Measurements from ENCODE around the gene ARHGEF16. TPM values are rescaled to one million over a fixed set of nuclear protein-coding genes. Genes with fewer than 3 reads are reported as not detected.
A peak's percentile ranks its signal among the peaks of the same experiment; 100 is the strongest.

ARHGEF16 gene
- total RNA-seq, 1 experiment from 2014 or later = 17.2 TPM

- TF ChIP-seq, protein P1, sequence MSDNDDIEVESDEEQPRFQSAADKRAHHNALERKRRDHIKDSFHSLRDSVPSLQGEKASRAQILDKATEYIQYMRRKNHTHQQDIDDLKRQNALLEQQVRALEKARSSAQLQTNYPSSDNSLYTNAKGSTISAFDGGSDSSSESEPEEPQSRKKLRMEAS (CRISPR knock-in tag; IDR thresholded peaks at IDR 0.05) = peak; percentile 50; the same call in 1 of the 2 replicates
- TF ChIP-seq NFE2L1 (CRISPR knock-in tag; IDR thresholded peaks at IDR 0.05) = peak; percentile 74; the same call in 1 of the 2 replicates
- peak; percentile 80 for TF ChIP-seq JUN (CRISPR knock-in tag; IDR thresholded peaks at IDR 0.05)
- 0 out of 2 replicates have a peak, but pooled peaks have one; percentile 25 for TF ChIP-seq NFYB (CRISPR knock-in tag; conservative IDR thresholded peaks at IDR 0.05; ENCODE audit: low read depth)
- TF ChIP-seq ELF4 (CRISPR knock-in tag; IDR thresholded peaks at IDR 0.05; ENCODE audit: low read depth) = 0 out of 2 replicates have a peak, but pooled peaks have one; percentile 34
- no peak for TF ChIP-seq USF2 (CRISPR knock-in tag; IDR thresholded peaks at IDR 0.05)
- TF ChIP-seq ZNF121 (CRISPR knock-in tag; IDR thresholded peaks at IDR 0.05) = peak; percentile 81
- peak; percentile 81; the same call in 1 of the 2 replicates for TF ChIP-seq TEAD1 (CRISPR knock-in tag; IDR thresholded peaks at IDR 0.05)
- peak; percentile 61; the same call in 1 of the 2 replicates for TF ChIP-seq TP53 (CRISPR knock-in tag; IDR thresholded peaks at IDR 0.05)
- TF ChIP-seq NFATC4 (CRISPR knock-in tag; IDR thresholded peaks at IDR 0.05) = no peak
- no peak for TF ChIP-seq ZNF416 (CRISPR knock-in tag; IDR thresholded peaks at IDR 0.05)
- TF ChIP-seq EMX1 (CRISPR knock-in tag; IDR thresholded peaks at IDR 0.05) = no peak
- no peak for TF ChIP-seq NR2C2 (CRISPR knock-in tag; IDR thresholded peaks at IDR 0.05)
- no peak for TF ChIP-seq KAT7 (CRISPR knock-in tag; IDR thresholded peaks at IDR 0.05; ENCODE audit: borderline replicate concordance)
- TF ChIP-seq TEAD4 (CRISPR knock-in tag; IDR thresholded peaks at IDR 0.05) = peak; percentile 66; the same call in 1 of the 2 replicates
- TF ChIP-seq ESRRA (CRISPR knock-in tag; IDR thresholded peaks at IDR 0.05; ENCODE audit: borderline replicate concordance) = peak; percentile 3; the same call in 1 of the 2 replicates
- no peak for TF ChIP-seq ZNF263 (CRISPR knock-in tag; IDR thresholded peaks at IDR 0.05; ENCODE audit: low read depth)
- TF ChIP-seq OVOL2 (CRISPR knock-in tag; IDR thresholded peaks at IDR 0.05; ENCODE audit: borderline replicate concordance) = no peak
- TF ChIP-seq, protein P2, sequence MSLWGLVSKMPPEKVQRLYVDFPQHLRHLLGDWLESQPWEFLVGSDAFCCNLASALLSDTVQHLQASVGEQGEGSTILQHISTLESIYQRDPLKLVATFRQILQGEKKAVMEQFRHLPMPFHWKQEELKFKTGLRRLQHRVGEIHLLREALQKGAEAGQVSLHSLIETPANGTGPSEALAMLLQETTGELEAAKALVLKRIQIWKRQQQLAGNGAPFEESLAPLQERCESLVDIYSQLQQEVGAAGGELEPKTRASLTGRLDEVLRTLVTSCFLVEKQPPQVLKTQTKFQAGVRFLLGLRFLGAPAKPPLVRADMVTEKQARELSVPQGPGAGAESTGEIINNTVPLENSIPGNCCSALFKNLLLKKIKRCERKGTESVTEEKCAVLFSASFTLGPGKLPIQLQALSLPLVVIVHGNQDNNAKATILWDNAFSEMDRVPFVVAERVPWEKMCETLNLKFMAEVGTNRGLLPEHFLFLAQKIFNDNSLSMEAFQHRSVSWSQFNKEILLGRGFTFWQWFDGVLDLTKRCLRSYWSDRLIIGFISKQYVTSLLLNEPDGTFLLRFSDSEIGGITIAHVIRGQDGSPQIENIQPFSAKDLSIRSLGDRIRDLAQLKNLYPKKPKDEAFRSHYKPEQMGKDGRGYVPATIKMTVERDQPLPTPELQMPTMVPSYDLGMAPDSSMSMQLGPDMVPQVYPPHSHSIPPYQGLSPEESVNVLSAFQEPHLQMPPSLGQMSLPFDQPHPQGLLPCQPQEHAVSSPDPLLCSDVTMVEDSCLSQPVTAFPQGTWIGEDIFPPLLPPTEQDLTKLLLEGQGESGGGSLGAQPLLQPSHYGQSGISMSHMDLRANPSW (CRISPR knock-in tag; conservative IDR thresholded peaks at IDR 0.05; ENCODE audit: low read depth) = no peak
- TF ChIP-seq FOXP4 (CRISPR knock-in tag; IDR thresholded peaks at IDR 0.05) = peak; percentile 83; the same call in 1 of the 2 replicates
- TF ChIP-seq FOXK1 (CRISPR knock-in tag; IDR thresholded peaks at IDR 0.05) = 0 out of 2 replicates have a peak, but pooled peaks have one; percentile 52
- no peak for TF ChIP-seq NR3C1 (CRISPR knock-in tag; conservative IDR thresholded peaks at IDR 0.05; ENCODE audit: low read depth)
- TF ChIP-seq SMAD4 (CRISPR knock-in tag; IDR thresholded peaks at IDR 0.05) = peak; percentile 81; the same call in 1 of the 2 replicates
- no peak for TF ChIP-seq ZNF232 (CRISPR knock-in tag; IDR thresholded peaks at IDR 0.05)
- no peak for TF ChIP-seq GABPB1 (CRISPR knock-in tag; IDR thresholded peaks at IDR 0.05)
- TF ChIP-seq CREB1 (CRISPR knock-in tag; IDR thresholded peaks at IDR 0.05) = no peak
- TF ChIP-seq, protein P3, sequence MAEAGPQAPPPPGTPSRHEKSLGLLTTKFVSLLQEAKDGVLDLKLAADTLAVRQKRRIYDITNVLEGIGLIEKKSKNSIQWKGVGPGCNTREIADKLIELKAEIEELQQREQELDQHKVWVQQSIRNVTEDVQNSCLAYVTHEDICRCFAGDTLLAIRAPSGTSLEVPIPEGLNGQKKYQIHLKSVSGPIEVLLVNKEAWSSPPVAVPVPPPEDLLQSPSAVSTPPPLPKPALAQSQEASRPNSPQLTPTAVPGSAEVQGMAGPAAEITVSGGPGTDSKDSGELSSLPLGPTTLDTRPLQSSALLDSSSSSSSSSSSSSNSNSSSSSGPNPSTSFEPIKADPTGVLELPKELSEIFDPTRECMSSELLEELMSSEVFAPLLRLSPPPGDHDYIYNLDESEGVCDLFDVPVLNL (CRISPR knock-in tag; IDR thresholded peaks at IDR 0.05; ENCODE audit: borderline replicate concordance, low read depth) = no peak
- TF ChIP-seq ETV6 (CRISPR knock-in tag; IDR thresholded peaks at IDR 0.05) = 0 out of 2 replicates have a peak, but pooled peaks have one; percentile 34
- TF ChIP-seq ZNF138 (CRISPR knock-in tag; conservative IDR thresholded peaks at IDR 0.05) = no peak
- TF ChIP-seq, protein P4, sequence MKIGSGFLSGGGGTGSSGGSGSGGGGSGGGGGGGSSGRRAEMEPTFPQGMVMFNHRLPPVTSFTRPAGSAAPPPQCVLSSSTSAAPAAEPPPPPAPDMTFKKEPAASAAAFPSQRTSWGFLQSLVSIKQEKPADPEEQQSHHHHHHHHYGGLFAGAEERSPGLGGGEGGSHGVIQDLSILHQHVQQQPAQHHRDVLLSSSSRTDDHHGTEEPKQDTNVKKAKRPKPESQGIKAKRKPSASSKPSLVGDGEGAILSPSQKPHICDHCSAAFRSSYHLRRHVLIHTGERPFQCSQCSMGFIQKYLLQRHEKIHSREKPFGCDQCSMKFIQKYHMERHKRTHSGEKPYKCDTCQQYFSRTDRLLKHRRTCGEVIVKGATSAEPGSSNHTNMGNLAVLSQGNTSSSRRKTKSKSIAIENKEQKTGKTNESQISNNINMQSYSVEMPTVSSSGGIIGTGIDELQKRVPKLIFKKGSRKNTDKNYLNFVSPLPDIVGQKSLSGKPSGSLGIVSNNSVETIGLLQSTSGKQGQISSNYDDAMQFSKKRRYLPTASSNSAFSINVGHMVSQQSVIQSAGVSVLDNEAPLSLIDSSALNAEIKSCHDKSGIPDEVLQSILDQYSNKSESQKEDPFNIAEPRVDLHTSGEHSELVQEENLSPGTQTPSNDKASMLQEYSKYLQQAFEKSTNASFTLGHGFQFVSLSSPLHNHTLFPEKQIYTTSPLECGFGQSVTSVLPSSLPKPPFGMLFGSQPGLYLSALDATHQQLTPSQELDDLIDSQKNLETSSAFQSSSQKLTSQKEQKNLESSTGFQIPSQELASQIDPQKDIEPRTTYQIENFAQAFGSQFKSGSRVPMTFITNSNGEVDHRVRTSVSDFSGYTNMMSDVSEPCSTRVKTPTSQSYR (CRISPR knock-in tag; IDR thresholded peaks at IDR 0.05) = no peak
- TF ChIP-seq FOXJ3 (CRISPR knock-in tag; IDR thresholded peaks at IDR 0.05; ENCODE audit: borderline replicate concordance) = no peak
These were observed 47.6 kb downstream of the ARHGEF16 start (continued) for GRCh38 chr1:3501856-3502640.

Measured in WTC11 (cell line).